Ascending aorta (tissue), 2 donors: ENCODE results near the gene NKAP. TPM values are rescaled to one million over a fixed set of nuclear protein-coding genes. Genes with fewer than 3 reads are reported as not detected.
"Not testable (repeated sequence)": the region's sequence is repeated elsewhere in the genome, so short reads cannot be mapped to it uniquely, and the experiment has no call there.

Experiments
- DNase-seq, 2 donors: peaks; one replicate each; pipeline ENCODE4 v3.0.0-alpha.2; 2019; ENCODE audit warnings: low spot score in 2 of 2
- H3K27ac ChIP-seq, 2 donors: fragments of 200-600 bp; sonication (generic); one replicate each; pipeline ENCODE4 v1.5.1; 2016 to 2017; ENCODE audit warnings: mild to moderate bottlenecking in 1 of 2
- H3K27me3 ChIP-seq: fragments of 200-600 bp; sonication (generic); one replicate; pipeline ENCODE4 v1.5.1; 2017
- H3K36me3 ChIP-seq, 2 donors: fragments of 200-600 bp; sonication (generic); one replicate each; pipeline ENCODE4 v1.5.1; 2016
- H3K4me1 ChIP-seq, 2 donors: fragments of 200-600 bp; sonication (generic); one replicate each; pipeline ENCODE4 v1.5.1; 2016 to 2017; ENCODE audit warnings: mild to moderate bottlenecking in 1 of 2
- H3K4me3 ChIP-seq, 2 donors: fragments of 200-600 bp; sonication (generic); one replicate each; pipeline ENCODE4 v1.5.1; 2016 to 2017; ENCODE audit warnings: mild to moderate bottlenecking in 1 of 2
- H3K9me3 ChIP-seq, 2 donors: fragments of 200-600 bp; sonication (generic); one replicate each; pipeline ENCODE4 v1.5.1; 2016
- intact Hi-C: fragments of 100-400 bp; cut with DNase I; formaldehyde crosslinking; loops from one replicate; pipeline ENCODE4 v1.15.1; 2023
- total RNA-seq: library from RNA; depleted of rRNA; stranded (reverse); fragments of >200 nt; gene quantifications from one replicate; pipeline ENCODE4 v1.1.0, GENCODE V29; 2016
- TF ChIP-seq, protein P1 (sequence below), 3 experiments: fragments of 200-600 bp in 2 of 3; fragments of 450-650 bp in 1 of 3; sonication (generic) in 2 of 3; IDR thresholded peaks; one replicate each; pipeline ENCODE4 v1.5.1; 2016 to 2019; ENCODE audit warnings: antibody characterized with exemption in 3 of 3, mild to moderate bottlenecking in 1 of 3, moderate library complexity in 1 of 3

The NKAP gene
- total RNA-seq, 1 donor from 2014 or later: 1.2 TPM

DNA sequence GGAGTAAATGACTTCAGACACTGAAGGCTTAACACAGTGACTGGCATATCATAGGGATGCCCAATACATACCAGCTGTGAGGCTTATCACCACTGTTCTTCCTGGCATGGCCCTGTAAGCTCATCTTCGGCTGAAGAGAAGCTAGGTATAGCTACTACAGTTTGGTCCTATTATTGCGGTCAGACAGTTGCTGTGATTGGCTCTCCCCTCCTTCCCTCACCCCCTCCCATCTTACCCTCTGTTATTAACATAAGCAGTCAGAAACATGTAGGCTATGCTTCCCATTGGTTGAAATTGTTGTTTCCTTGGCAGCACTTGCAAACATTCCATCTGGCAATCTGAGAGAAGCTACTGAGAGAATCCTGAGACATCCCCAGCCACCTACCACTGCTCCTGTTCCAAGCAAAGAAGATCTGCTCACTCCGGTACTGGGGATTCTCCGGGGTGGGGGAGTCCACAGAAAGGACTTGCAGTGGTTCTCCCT, 47.7 kb downstream of the NKAP start, which contains the start of gene AKAP14:
Gene AKAP14 (plus strand): TSS at position 51 of the 484 bp plus-strand sequence. CDS start 7,331 bp downstream, outside the sequence.
- H3K27ac ChIP-seq: no peak within 1 kb of the TSS
- DNase-seq: no peak
- no peaks in the 10 kb centered on the region for H3K9me3 ChIP-seq
- intact Hi-C loops: no loop called here
- TF ChIP-seq, protein P1, sequence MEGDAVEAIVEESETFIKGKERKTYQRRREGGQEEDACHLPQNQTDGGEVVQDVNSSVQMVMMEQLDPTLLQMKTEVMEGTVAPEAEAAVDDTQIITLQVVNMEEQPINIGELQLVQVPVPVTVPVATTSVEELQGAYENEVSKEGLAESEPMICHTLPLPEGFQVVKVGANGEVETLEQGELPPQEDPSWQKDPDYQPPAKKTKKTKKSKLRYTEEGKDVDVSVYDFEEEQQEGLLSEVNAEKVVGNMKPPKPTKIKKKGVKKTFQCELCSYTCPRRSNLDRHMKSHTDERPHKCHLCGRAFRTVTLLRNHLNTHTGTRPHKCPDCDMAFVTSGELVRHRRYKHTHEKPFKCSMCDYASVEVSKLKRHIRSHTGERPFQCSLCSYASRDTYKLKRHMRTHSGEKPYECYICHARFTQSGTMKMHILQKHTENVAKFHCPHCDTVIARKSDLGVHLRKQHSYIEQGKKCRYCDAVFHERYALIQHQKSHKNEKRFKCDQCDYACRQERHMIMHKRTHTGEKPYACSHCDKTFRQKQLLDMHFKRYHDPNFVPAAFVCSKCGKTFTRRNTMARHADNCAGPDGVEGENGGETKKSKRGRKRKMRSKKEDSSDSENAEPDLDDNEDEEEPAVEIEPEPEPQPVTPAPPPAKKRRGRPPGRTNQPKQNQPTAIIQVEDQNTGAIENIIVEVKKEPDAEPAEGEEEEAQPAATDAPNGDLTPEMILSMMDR (IDR thresholded peaks at IDR 0.05): no peak
- H3K36me3 ChIP-seq: no peaks in the 10 kb centered on the region
- H3K4me1 ChIP-seq: no peaks in the 10 kb centered on the region
- H3K4me3 ChIP-seq: no peak within 1 kb of the TSS
- H3K27me3 ChIP-seq: no peaks in the 10 kb centered on the region

DNA sequence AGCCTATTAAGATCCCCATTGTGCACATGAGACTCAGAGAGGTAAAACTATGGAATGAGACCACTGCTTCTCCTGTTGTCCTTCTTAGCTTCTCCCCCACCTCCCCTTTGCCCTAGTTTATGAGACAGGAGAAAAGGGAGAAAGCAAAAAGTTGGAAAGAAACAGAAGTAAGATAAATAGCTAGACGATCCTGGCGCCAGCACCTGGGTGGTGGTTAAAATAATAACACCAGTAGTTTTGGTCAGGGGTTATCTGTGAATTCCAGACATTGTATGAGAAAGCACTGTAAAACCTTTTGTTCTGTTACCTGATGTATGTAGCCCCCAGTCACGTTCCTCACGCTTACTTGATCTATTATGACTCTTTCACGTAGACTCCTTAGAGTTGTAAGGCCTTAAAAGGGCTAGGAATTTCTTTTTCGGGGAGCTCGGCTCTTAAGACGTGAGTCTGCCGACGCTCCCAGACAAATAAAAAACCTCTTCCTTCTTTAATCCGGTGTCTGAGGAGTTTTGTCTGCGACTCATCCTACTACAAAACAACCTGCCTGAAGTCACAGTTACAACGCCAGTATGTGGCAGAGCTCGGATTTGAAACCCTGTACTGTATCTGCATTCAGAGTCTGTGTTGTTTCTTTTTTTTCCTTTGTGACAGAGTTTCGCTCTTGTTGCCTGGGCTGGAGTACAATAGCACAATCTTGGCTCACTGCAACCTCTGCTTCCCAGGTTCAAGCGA, 51.4 kb downstream of the NKAP start:
- H3K27me3 ChIP-seq, H3K27ac ChIP-seq, DNase-seq, H3K4me3 ChIP-seq, H3K36me3 ChIP-seq, H3K9me3 ChIP-seq, H3K4me1 ChIP-seq, intact Hi-C loops: not testable (repeated sequence)

GRCh38 chrX:119890626-119891025, 52.9 kb downstream of the NKAP start:
- H3K27ac ChIP-seq, intact Hi-C loops, H3K9me3 ChIP-seq, H3K4me3 ChIP-seq, DNase-seq, H3K4me1 ChIP-seq, H3K36me3 ChIP-seq, H3K27me3 ChIP-seq: not testable (repeated sequence)

- Histone ChIP-seq H3K27me3 (no peaks in the 10 kb centered on the region), H3K27ac (no peak overlapping the region), H3K4me1 (no peaks in the 10 kb centered on the region), H3K9me3 (no peaks in the 10 kb centered on the region), H3K36me3 (no peaks in the 10 kb centered on the region), H3K4me3 (peak overlapping the region; percentile 5 to 38)
- TF ChIP-seq, protein P1 (IDR thresholded peaks at IDR 0.05): peak in 2 of 3 experiments; percentile 19 to 34
- intact Hi-C loops: no loop called here
- DNase-seq: no peak
Measured at GRCh38 chrX:119887721-119888425, 55.7 kb downstream of the NKAP start.

DNA sequence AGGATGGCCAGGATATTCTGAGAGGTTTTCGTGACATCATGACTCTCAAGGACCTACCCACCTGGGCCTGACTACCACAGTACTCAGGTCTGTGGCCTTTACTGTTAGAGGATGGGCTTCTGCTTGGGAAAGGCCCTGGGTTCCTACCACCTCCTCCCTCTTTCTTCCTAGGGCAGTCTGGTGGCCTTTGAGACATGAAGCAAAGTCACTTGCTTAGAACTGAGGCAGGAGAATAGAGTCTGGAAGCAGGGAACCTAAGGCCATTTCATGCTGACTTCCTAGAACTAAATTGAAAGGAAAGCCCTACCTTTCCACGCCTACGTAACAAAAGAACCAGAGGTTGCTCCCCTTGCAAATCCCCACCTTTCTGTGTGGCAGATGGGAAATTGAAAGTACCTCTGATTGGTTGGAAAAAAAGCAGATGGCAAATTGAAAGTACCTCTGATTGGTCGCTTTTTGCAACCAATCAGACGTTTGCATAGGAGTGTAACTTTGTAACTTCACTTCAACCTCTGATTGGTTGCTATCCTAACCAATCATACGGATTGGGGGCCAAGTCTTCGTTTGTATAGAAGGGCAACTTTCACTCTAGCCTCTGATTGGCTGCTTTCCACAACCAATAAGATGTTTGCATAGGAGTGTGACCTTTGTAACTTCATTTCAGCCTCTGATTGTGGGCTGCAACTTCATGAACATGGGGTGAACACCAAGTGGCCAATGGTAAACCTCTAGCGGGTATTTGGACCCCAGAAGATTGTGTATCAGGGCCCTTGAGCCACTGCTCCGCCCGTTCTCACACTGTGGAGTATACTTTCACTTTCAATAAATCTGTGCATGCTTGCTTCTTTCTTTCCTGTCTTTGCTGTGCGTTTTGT, 57.8 kb downstream of the NKAP start:
- Histone ChIP-seq H3K27ac (no peak overlapping the region), H3K4me3 (no peak overlapping the region), H3K9me3 (no peaks in the 10 kb centered on the region), H3K27me3 (no peaks in the 10 kb centered on the region), H3K36me3 (no peaks in the 10 kb centered on the region), H3K4me1 (no peaks in the 10 kb centered on the region)
- TF ChIP-seq, protein P1 (IDR thresholded peaks at IDR 0.05): no peak
- DNase-seq: no peak
- intact Hi-C loops: no loop called here

- intact Hi-C loops: no loop called here
- Histone ChIP-seq H3K36me3 (peaks cover 0 to 12% of the 10 kb centered on the region in 2 donors), H3K9me3 (no peaks in the 10 kb centered on the region), H3K4me3 (no peak overlapping the region), H3K27me3 (no peaks in the 10 kb centered on the region), H3K27ac (no peak overlapping the region), H3K4me1 (no peaks in the 10 kb centered on the region)
- no peak for DNase-seq
- TF ChIP-seq, protein P1 (IDR thresholded peaks at IDR 0.05): peak in 2 of 3 experiments; percentile 24 to 46
Measured at GRCh38 chrX:119880552-119881437, 62.8 kb downstream of the NKAP start.
